ENCODE data around the gene ERBB4. TPM values are rescaled to one million over a fixed set of nuclear protein-coding genes. Genes with fewer than 3 reads are reported as not detected.

Gene ERBB4
- total and polyA plus RNA-seq, 10 of the 15 experiments (the other 5 are each of a cell fraction or from before 2014, with no cell fraction given) = under 0.01 to 0.23 (median 0.01) TPM; not detected in 4

DNA sequence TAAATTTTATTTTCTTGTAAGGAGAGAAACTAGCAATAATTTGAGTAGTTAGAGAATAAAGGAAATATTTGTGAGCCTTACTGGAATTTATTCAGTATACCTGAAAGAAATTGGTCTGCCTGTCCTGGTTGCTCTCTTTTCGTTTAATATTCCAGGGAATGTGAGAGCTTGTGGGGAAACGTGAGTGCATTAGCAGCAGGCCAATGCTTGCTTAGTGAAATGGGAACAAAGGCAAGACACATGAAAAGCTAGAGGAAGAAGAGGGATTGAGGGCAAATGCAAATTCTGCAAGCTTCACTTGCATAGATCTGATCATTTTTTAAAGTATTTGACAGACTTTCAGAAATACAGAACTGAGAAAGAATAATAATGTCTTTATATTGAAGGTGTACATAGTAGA is 111.0 kb downstream of the ERBB4 start:
- RAD21 ChIA-PET (ENCODE audit: unreplicated experiment) = interaction anchor here (1.7 kb wide), 1 partner anchor 73 kb away, joined by 3 read pairs; no protein-coding TSS in a partner anchor
- no peak overlapping the region for H3K4me3 ChIP-seq
- SMC1A ChIA-PET (ENCODE audit: uncharacterized antibody, unreplicated experiment) = no interaction called here
- no peak overlapping the region for H3K9ac ChIP-seq (ENCODE audit: control insufficient read depth, insufficient read depth, low read length)
- ATAC-seq (no peak), FAIRE-seq (no peak), DNase-seq (ENCODE audit: low read depth, low spot score) (no peak)
- H3K27me3 ChIP-seq (replicated peaks in 1 of 2; ENCODE audit: control insufficient read depth in 2 of 2, insufficient read depth in 2 of 2, low read length in 1 of 2) = no peaks in the 10 kb centered on the region
- H3K27ac ChIP-seq (ENCODE audit: control insufficient read depth, insufficient read depth) = no peak overlapping the region
- no peaks in the 10 kb centered on the region for H3K9me3 ChIP-seq (replicated peaks; ENCODE audit: control insufficient read depth, insufficient read depth, low read length)
- H3K4me2 ChIP-seq (ENCODE audit: control insufficient read depth, insufficient read depth) = no peak overlapping the region
- no peaks in the 10 kb centered on the region for H4K20me1 ChIP-seq (ENCODE audit: control insufficient read depth, insufficient read depth)
- no peaks in the 10 kb centered on the region for H3K36me3 ChIP-seq (ENCODE audit: control insufficient read depth in 2 of 2, insufficient read depth in 2 of 2, low read length in 1 of 2)
- no peak overlapping the region for H2AFZ ChIP-seq (ENCODE audit: control insufficient read depth, low read depth, low read length)
- TF ChIP-seq SUZ12 (IDR thresholded peaks at IDR 0.05; ENCODE audit: unreplicated experiment) (no peak), SMARCA5 (IDR thresholded peaks at IDR 0.05) (no peak), HDAC6 (IDR thresholded peaks at IDR 0.05; ENCODE audit: unreplicated experiment) (no peak), MXI1 (IDR thresholded peaks at IDR 0.05; ENCODE audit: low read depth, low read length) (no peak), ZNF217 (IDR thresholded peaks at IDR 0.05) (no peak), YBX1 (IDR thresholded peaks at IDR 0.05) (no peak), STAT3 (IDR thresholded peaks at IDR 0.05; ENCODE audit: low read depth, low read length) (no peak), ZSCAN29 (IDR thresholded peaks at IDR 0.05) (no peak), CHD2 (IDR thresholded peaks at IDR 0.05; ENCODE audit: borderline replicate concordance, low read depth, low read length) (no peak), EED (IDR thresholded peaks at IDR 0.05; ENCODE audit: low read depth) (no peak)
- TF ChIP-seq, protein P1, sequence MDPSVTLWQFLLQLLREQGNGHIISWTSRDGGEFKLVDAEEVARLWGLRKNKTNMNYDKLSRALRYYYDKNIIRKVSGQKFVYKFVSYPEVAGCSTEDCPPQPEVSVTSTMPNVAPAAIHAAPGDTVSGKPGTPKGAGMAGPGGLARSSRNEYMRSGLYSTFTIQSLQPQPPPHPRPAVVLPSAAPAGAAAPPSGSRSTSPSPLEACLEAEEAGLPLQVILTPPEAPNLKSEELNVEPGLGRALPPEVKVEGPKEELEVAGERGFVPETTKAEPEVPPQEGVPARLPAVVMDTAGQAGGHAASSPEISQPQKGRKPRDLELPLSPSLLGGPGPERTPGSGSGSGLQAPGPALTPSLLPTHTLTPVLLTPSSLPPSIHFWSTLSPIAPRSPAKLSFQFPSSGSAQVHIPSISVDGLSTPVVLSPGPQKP (IDR thresholded peaks at IDR 0.05; ENCODE audit: low read depth, low read length) = no peak
- POLR2A ChIA-PET = no interaction called here
- CTCF ChIA-PET = interaction anchor here (0.8 to 1.5 kb wide), 2 partner anchors 10 to 13 kb away, joined by 3 read pairs; no protein-coding TSS in a partner anchor
- intact Hi-C loops (cut with micrococcal nuclease; ENCODE audit: unreplicated experiment) = no loop called here
- BruUV-seq (replicated peaks) = no TSS peak
- 0% methylated on average over 2 of the region's 2 CpGs for WGBS (ENCODE audit: insufficient coverage, insufficient replicate concordance, low lambda C conversion rate, missing lambda C conversion rate)
- H3K4me1 ChIP-seq (ENCODE audit: control insufficient read depth, insufficient read depth, low read length) = no peaks in the 10 kb centered on the region
- in situ Hi-C loops (cut with MboI) = no loop called here
- H3K79me2 ChIP-seq (ENCODE audit: control insufficient read depth, insufficient read depth, low read length) = no peaks in the 10 kb centered on the region
